ENCODE measurements around the gene VPS33A. TPM values are rescaled to one million over a fixed set of nuclear protein-coding genes. Genes with fewer than 3 reads are reported as not detected.

The VPS33A gene
- total and polyA plus RNA-seq, 10 donors = 9.7 to 31.5 (median 21.8) TPM

- Histone ChIP-seq H3K4me1 (no peaks in the 10 kb centered on the region), H3K9me3 (no peaks in the 10 kb centered on the region), H3K27me3 (replicated peaks in 1 of 7) (no peaks in the 10 kb centered on the region), H3K27ac (no peak overlapping the region), H3K36me3 (peaks cover 0 to 94% (median 33%) of the 10 kb centered on the region in 6 donors), H3K4me3 (no peak overlapping the region)
- WGBS, 5 donors = 85 to 96% (median 92%) methylated on average over 4 of the region's 4 CpGs
- no peak for DNase-seq
- TF ChIP-seq POLR2A (IDR thresholded peaks at IDR 0.05) (no peak), CTCF (IDR thresholded peaks at IDR 0.05 in 8 of 11, conservative IDR thresholded peaks at IDR 0.05 in 3 of 11) (no peak), POLR2AphosphoS5 (IDR thresholded peaks at IDR 0.05) (no peak)
- intact Hi-C loops (cut with DNase I; ENCODE audit: low total_unique reads) = no loop called here
Measured at GRCh38 chr12:122282061-122282460, 15.8 kb upstream of the VPS33A start.

GRCh38 chr12:122276242-122276641, 9.9 kb upstream of the VPS33A start:
- WGBS, 5 donors = 43 to 66% (median 60%) methylated on average over 7 of the region's 7 CpGs
- intact Hi-C loops (cut with DNase I; ENCODE audit: low total_unique reads) = no loop called here
- no peak for DNase-seq
- Histone ChIP-seq H3K4me1 (no peaks in the 10 kb centered on the region), H3K27ac (no peak overlapping the region), H3K27me3 (replicated peaks in 1 of 7) (no peaks in the 10 kb centered on the region), H3K4me3 (no peak overlapping the region), H3K36me3 (peaks cover 0 to 96% (median 49%) of the 10 kb centered on the region in 6 donors), H3K9me3 (no peaks in the 10 kb centered on the region)
- TF ChIP-seq POLR2A (IDR thresholded peaks at IDR 0.05) (no peak), CTCF (IDR thresholded peaks at IDR 0.05 in 8 of 11, conservative IDR thresholded peaks at IDR 0.05 in 3 of 11) (no peak), POLR2AphosphoS5 (IDR thresholded peaks at IDR 0.05) (no peak)

GRCh38 chr12:122275459-122275858, 9.2 kb upstream of the VPS33A start:
- Histone ChIP-seq H3K4me1 (no peaks in the 10 kb centered on the region), H3K27ac (no peak overlapping the region), H3K4me3 (no peak overlapping the region), H3K27me3 (replicated peaks in 1 of 7) (no peaks in the 10 kb centered on the region), H3K9me3 (no peaks in the 10 kb centered on the region), H3K36me3 (peaks cover 0 to 96% (median 45%) of the 10 kb centered on the region in 6 donors)
- TF ChIP-seq CTCF (IDR thresholded peaks at IDR 0.05 in 8 of 11, conservative IDR thresholded peaks at IDR 0.05 in 3 of 11) = no peak
- TF ChIP-seq POLR2A (IDR thresholded peaks at IDR 0.05) = no peak
- no peak for TF ChIP-seq POLR2AphosphoS5 (IDR thresholded peaks at IDR 0.05)
- intact Hi-C loops (cut with DNase I; ENCODE audit: low total_unique reads) = no loop called here
- WGBS, 5 donors = 77 to 97% (median 82%) methylated on average over 8 of the region's 8 CpGs
- no peak for DNase-seq

GRCh38 chr12:122265886-122266229, 436 bp downstream of the VPS33A start:
- Histone ChIP-seq H3K4me3 (peak overlapping the region; percentile 69 to 99 (median 94)), H3K9me3 (no peaks in the 10 kb centered on the region), H3K27me3 (replicated peaks in 1 of 7) (no peaks in the 10 kb centered on the region), H3K4me1 (peaks cover 11 to 39% (median 30%) of the 10 kb centered on the region in 6 donors), H3K27ac (peak overlapping the region; percentile 86 to 97 (median 96)), H3K36me3 (peaks cover 0 to 50% (median 28%) of the 10 kb centered on the region in 6 donors)
- WGBS, 5 donors = 0 to 2% (median 0%) methylated on average over 8 to 17 of the region's 17 CpGs
- DNase-seq = no peak
- no peak for TF ChIP-seq CTCF (IDR thresholded peaks at IDR 0.05 in 8 of 11, conservative IDR thresholded peaks at IDR 0.05 in 3 of 11)
- no peak for TF ChIP-seq POLR2AphosphoS5 (IDR thresholded peaks at IDR 0.05)
- no peak for TF ChIP-seq POLR2A (IDR thresholded peaks at IDR 0.05)
- intact Hi-C loops (cut with DNase I; ENCODE audit: low total_unique reads) = no loop called here
